ENCODE data around the gene B4GALNT4.

DNA sequence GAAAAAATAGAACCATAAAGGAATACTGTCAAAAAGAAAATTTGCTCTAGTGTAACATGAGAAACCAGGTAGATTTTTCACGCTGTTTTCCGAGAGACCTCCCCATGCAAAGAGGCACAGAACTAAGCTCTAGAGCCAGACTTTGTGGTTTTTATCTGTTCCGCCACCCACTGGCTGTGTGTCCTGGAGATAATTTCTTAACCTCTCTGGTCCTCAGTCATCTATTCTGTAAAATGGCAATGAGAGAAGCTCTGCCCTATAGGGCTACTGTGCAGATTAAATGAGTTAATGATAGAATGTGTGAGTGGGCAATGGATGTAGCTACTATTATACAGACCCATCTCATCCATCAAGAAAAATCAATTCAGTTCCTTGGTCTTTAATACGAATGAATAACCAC lies 54.9 kb downstream of the B4GALNT4 start:
- TF ChIP-seq, protein P1, sequence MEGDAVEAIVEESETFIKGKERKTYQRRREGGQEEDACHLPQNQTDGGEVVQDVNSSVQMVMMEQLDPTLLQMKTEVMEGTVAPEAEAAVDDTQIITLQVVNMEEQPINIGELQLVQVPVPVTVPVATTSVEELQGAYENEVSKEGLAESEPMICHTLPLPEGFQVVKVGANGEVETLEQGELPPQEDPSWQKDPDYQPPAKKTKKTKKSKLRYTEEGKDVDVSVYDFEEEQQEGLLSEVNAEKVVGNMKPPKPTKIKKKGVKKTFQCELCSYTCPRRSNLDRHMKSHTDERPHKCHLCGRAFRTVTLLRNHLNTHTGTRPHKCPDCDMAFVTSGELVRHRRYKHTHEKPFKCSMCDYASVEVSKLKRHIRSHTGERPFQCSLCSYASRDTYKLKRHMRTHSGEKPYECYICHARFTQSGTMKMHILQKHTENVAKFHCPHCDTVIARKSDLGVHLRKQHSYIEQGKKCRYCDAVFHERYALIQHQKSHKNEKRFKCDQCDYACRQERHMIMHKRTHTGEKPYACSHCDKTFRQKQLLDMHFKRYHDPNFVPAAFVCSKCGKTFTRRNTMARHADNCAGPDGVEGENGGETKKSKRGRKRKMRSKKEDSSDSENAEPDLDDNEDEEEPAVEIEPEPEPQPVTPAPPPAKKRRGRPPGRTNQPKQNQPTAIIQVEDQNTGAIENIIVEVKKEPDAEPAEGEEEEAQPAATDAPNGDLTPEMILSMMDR (IDR thresholded peaks at IDR 0.05) = no peak
- TF ChIP-seq POLR2A (IDR thresholded peaks at IDR 0.05) = no peak

All from uterus (tissue), 2 donors.